HEK293 (cell line): ENCODE measurements around the gene BLVRA.
A peak's percentile ranks its signal among the peaks of the same experiment; 100 is the strongest.

Source experiments
- CTCF ChIA-PET: fragments of 350-600 bp; formaldehyde crosslinking; extraction: SDS; loops from one replicate; lab custom pipeline; 2021; ENCODE audit warnings: antibody characterized with exemption; lab: Yijun Ruan, JAX
- POLR2A ChIA-PET: fragments of 300-600 bp; formaldehyde crosslinking; extraction: SDS; loops from one replicate; lab custom pipeline; 2020; ENCODE audit warnings: antibody characterized with exemption, inconsistent platforms; lab: Yijun Ruan, JAX
- H3K27ac ChIP-seq: fragments of 200-500 bp; sonication (Bioruptor generic); 2 replicates; pipeline ENCODE4 v1.5.1; 2014; ENCODE audit warnings: low read depth, low read length, control low read depth, inconsistent platforms; ENCODE audit errors: extremely low read depth
- H3K36me3 ChIP-seq, 2 experiments: fragments of 200-500 bp in 1 of 2; sonication (Bioruptor generic) in 1 of 2; 1 replicate in 1 of 2; 2 replicates in 1 of 2; pipeline ENCODE4 v1.5.1; 2014 to 2017; ENCODE audit warnings: inconsistent platforms in 2 of 2, low read length in 2 of 2; ENCODE audit not compliant: control insufficient read depth in 2 of 2, insufficient read depth in 1 of 2
- H3K4me1 ChIP-seq: fragments of 200-500 bp; sonication (Bioruptor generic); 2 replicates; pipeline ENCODE4 v1.5.1; 2014; ENCODE audit warnings: mild to moderate bottlenecking, low read length, inconsistent platforms; ENCODE audit not compliant: control insufficient read depth, insufficient read depth
- H3K4me3 ChIP-seq: 2 replicates; pipeline ENCODE4 v1.5.1; 2011; ENCODE audit warnings: low read depth, mild to moderate bottlenecking, control low read depth, low read length, moderate library complexity
- H3K9me3 ChIP-seq: fragments of 200-500 bp; sonication (Bioruptor generic); 2 replicates; pipeline ENCODE4 v1.5.1; 2014; ENCODE audit warnings: low read depth, low read length, inconsistent platforms; ENCODE audit not compliant: control insufficient read depth, insufficient read depth
- ATF2 ChIP-seq: fragments of 450-650 bp; formaldehyde crosslinking; IDR thresholded peaks from 2 replicates; pipeline ENCODE4 v1.5.1; 2016; ENCODE audit warnings: missing biosample characterization, missing genetic modification characterization, low read depth
- GLIS2 ChIP-seq: fragments of 450-650 bp; formaldehyde crosslinking; IDR thresholded peaks from 2 replicates; pipeline ENCODE4 v1.5.1; 2016; ENCODE audit warnings: missing biosample characterization, missing genetic modification characterization
- KLF7 ChIP-seq: fragments of 450-650 bp; formaldehyde crosslinking; IDR thresholded peaks from 2 replicates; pipeline ENCODE4 v1.5.1; 2016; ENCODE audit warnings: missing biosample characterization, missing genetic modification characterization, borderline replicate concordance
- OSR2 ChIP-seq: fragments of 450-650 bp; formaldehyde crosslinking; IDR thresholded peaks from 2 replicates; pipeline ENCODE4 v1.5.1; 2016; ENCODE audit warnings: missing biosample characterization, missing genetic modification characterization
- WT1 ChIP-seq: fragments of 450-650 bp; formaldehyde crosslinking; IDR thresholded peaks from 2 replicates; pipeline ENCODE4 v1.5.1; 2016; ENCODE audit warnings: missing biosample characterization, missing genetic modification characterization
- YY1 ChIP-seq: fragments of 450-650 bp; formaldehyde crosslinking; IDR thresholded peaks from 2 replicates; pipeline ENCODE4 v1.5.1; 2018; ENCODE audit warnings: missing biosample characterization, missing genetic modification characterization
- ZBTB20 ChIP-seq: fragments of 450-650 bp; formaldehyde crosslinking; IDR thresholded peaks from 2 replicates; pipeline ENCODE4 v1.5.1; 2016; ENCODE audit warnings: missing biosample characterization, missing genetic modification characterization
- ZBTB7A ChIP-seq: fragments of 450-650 bp; formaldehyde crosslinking; IDR thresholded peaks from 2 replicates; pipeline ENCODE4 v1.5.1; 2016; ENCODE audit warnings: low read depth, missing biosample characterization, missing genetic modification characterization
- ZEB2 ChIP-seq: fragments of 450-650 bp; formaldehyde crosslinking; IDR thresholded peaks from 2 replicates; pipeline ENCODE4 v1.5.1; 2016; ENCODE audit warnings: missing biosample characterization, missing genetic modification characterization
- ZNF112 ChIP-seq: fragments of 450-650 bp; formaldehyde crosslinking; IDR thresholded peaks from 2 replicates; pipeline ENCODE4 v1.5.0; 2017; ENCODE audit warnings: missing biosample characterization, missing genetic modification characterization
- ZNF175 ChIP-seq: fragments of 450-650 bp; formaldehyde crosslinking; IDR thresholded peaks from 2 replicates; pipeline ENCODE4 v1.5.1; 2016; ENCODE audit warnings: missing biosample characterization, missing genetic modification characterization
- ZNF19 ChIP-seq: fragments of 450-650 bp; formaldehyde crosslinking; IDR thresholded peaks from 2 replicates; pipeline ENCODE4; 2016; ENCODE audit warnings: missing biosample characterization, missing genetic modification characterization, low read depth
- ZNF202 ChIP-seq: fragments of 450-650 bp; formaldehyde crosslinking; IDR thresholded peaks from 2 replicates; pipeline ENCODE4 v1.5.1; 2016; ENCODE audit warnings: missing biosample characterization, missing genetic modification characterization, borderline replicate concordance
- ZNF266 ChIP-seq: fragments of 450-650 bp; formaldehyde crosslinking; IDR thresholded peaks from 2 replicates; pipeline ENCODE4 v1.5.1; 2016; ENCODE audit warnings: missing biosample characterization, missing genetic modification characterization, low read depth
- ZNF302 ChIP-seq: fragments of 450-650 bp; formaldehyde crosslinking; IDR thresholded peaks from 2 replicates; pipeline ENCODE4 v1.5.1; 2016; ENCODE audit warnings: missing biosample characterization, missing genetic modification characterization, low read depth
- ZNF350 ChIP-seq: fragments of 450-650 bp; formaldehyde crosslinking; IDR thresholded peaks from 2 replicates; pipeline ENCODE4 v1.5.0; 2017; ENCODE audit warnings: missing biosample characterization, mild to moderate bottlenecking, missing genetic modification characterization
- ZNF362 ChIP-seq: fragments of 450-650 bp; formaldehyde crosslinking; IDR thresholded peaks from 2 replicates; pipeline ENCODE4 v1.5.1; 2016; ENCODE audit warnings: missing biosample characterization, missing genetic modification characterization
- ZNF394 ChIP-seq: fragments of 450-650 bp; formaldehyde crosslinking; IDR thresholded peaks from 2 replicates; pipeline ENCODE4 v1.5.1; 2016; ENCODE audit warnings: missing biosample characterization, missing genetic modification characterization, mild to moderate bottlenecking, moderate library complexity, borderline replicate concordance
- ZNF404 ChIP-seq: fragments of 450-650 bp; formaldehyde crosslinking; IDR thresholded peaks from 2 replicates; pipeline ENCODE4 v1.5.1; 2017; ENCODE audit warnings: missing biosample characterization, missing genetic modification characterization
- ZNF48 ChIP-seq: fragments of 450-650 bp; formaldehyde crosslinking; IDR thresholded peaks from 2 replicates; pipeline ENCODE4 v1.5.1; 2016; ENCODE audit warnings: missing biosample characterization, missing genetic modification characterization
- ZNF626 ChIP-seq: fragments of 450-650 bp; sonication (Bioruptor Pico); formaldehyde crosslinking; IDR thresholded peaks from 2 replicates; pipeline ENCODE4 v1.5.1; 2018; ENCODE audit warnings: missing biosample characterization, missing genetic modification characterization, inconsistent platforms
- ZNF704 ChIP-seq: fragments of 450-650 bp; formaldehyde crosslinking; IDR thresholded peaks from 2 replicates; pipeline ENCODE4 v1.5.1; 2016; ENCODE audit warnings: missing biosample characterization, missing genetic modification characterization
- ZNF76 ChIP-seq: fragments of 450-650 bp; formaldehyde crosslinking; IDR thresholded peaks from 2 replicates; pipeline ENCODE4; 2016; ENCODE audit warnings: low read depth, missing biosample characterization, missing genetic modification characterization, borderline replicate concordance
- ZNF843 ChIP-seq: fragments of 450-650 bp; formaldehyde crosslinking; IDR thresholded peaks from 2 replicates; pipeline ENCODE4 v1.5.1; 2016; ENCODE audit warnings: missing biosample characterization, missing genetic modification characterization
- TF ChIP-seq, protein P1 (sequence below): fragments of 450-650 bp; formaldehyde crosslinking; IDR thresholded peaks from 2 replicates; pipeline ENCODE4 v1.5.1; 2016; ENCODE audit warnings: missing biosample characterization, missing genetic modification characterization

The BLVRA gene

DNA sequence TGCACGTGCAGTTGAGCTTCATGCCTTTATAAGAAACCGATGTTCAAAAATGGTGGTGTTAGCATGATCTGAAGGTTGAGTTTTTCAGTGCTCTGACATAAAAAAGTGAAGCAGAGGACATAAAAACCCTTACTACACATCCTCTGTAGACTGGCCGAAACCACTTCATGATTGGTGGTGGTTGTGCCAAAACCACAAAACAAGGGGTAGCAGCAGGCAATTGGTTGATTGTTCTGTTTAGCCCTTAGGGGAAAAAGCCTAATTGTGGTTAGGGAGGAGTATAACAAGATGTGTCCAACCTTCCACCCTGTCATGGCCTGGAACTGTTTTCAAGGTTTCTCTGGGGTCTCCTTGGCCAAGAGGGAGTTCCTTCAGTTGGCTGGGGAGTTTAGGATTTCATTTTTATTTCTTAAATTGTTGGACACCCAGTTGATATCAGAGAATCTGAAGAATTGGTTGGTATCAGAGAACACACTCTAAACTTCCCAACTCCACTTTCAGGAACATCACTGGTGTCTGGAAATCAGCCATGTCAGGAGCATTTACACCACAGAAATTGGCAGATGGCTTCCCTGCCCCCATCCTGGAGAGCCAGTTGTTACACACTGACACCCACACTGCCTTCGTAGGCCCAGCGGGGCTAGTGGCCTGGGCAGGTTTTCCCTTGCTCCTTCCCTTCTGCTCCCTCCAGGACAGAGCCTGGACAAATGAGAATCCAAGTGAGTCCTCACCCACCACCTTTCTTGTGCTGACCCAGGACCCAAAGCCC lies 92.1 kb downstream of the BLVRA start:
- CTCF ChIA-PET: interaction anchor here (0.9 to 1.5 kb wide), 3 partner anchors 11 to 121 kb away, joined by 4 to 10 read pairs (median 5); no protein-coding TSS in a partner anchor
- Histone ChIP-seq H3K9me3 (no peaks in the 10 kb centered on the region), H3K27ac (no peak overlapping the region), H3K4me1 (no peaks in the 10 kb centered on the region), H3K36me3 (no peaks in the 10 kb centered on the region), H3K4me3 (no peak overlapping the region)
- POLR2A ChIA-PET: no interaction called here
- TF ChIP-seq WT1 (tag by site-specific recombination) (no peak), ZNF404 (tag by site-specific recombination) (no peak), ZNF48 (tag by site-specific recombination) (no peak), ZNF19 (tag by site-specific recombination) (no peak), GLIS2 (tag by site-specific recombination) (no peak), ZNF112 (tag by site-specific recombination) (peak; percentile 96), KLF7 (no peak), ZNF350 (tag by site-specific recombination) (no peak)

DNA sequence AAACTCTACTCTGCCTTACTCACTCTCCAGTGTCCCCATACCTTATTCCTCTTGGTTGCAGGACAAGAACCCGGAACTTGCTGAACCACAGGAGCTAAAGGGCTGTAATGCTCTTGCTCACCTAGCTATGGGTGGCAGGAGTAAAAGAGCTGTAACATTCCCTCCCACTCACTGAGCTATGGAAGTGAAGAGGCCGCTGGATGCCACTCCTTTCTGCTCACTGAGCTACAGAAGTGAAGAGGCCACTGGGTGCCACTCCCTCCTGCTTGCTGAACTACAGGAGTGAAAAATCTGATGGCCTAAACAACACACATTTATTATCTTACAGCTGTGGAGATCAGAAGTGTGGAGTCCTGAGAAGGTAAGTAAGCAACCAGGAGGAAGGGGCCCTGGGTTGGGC lies 93.3 kb downstream of the BLVRA start:
- POLR2A ChIA-PET: no interaction called here
- Histone ChIP-seq H3K9me3 (no peaks in the 10 kb centered on the region), H3K4me3 (no peak overlapping the region), H3K36me3 (no peaks in the 10 kb centered on the region)
- no peak for TF ChIP-seq YY1 (tag by site-specific recombination)
- TF ChIP-seq ZBTB20: no peak
- TF ChIP-seq ZBTB7A (tag by site-specific recombination): no peak
- no peak for TF ChIP-seq ATF2 (tag by site-specific recombination)
- TF ChIP-seq ZNF626 (tag by site-specific recombination): no peak
- no peak for TF ChIP-seq ZNF266 (tag by site-specific recombination)
- no peak for TF ChIP-seq OSR2 (tag by site-specific recombination)
- no peak for TF ChIP-seq ZNF704 (tag by site-specific recombination)
- no peak for TF ChIP-seq ZNF302 (tag by site-specific recombination)
- no peak for TF ChIP-seq ZNF202 (tag by site-specific recombination)
- no peak for TF ChIP-seq ZNF76
- TF ChIP-seq ZEB2 (tag by site-specific recombination): no peak
- TF ChIP-seq, protein P1, sequence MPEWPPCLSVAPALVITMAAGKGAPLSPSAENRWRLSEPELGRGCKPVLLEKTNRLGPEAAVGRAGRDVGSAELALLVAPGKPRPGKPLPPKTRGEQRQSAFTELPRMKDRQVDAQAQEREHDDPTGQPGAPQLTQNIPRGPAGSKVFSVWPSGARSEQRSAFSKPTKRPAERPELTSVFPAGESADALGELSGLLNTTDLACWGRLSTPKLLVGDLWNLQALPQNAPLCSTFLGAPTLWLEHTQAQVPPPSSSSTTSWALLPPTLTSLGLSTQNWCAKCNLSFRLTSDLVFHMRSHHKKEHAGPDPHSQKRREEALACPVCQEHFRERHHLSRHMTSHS (tag by site-specific recombination): no peak
- no peak for TF ChIP-seq ZNF843 (tag by site-specific recombination)
- no peak for TF ChIP-seq ZNF394
- TF ChIP-seq ZNF350 (tag by site-specific recombination): no peak
- no peak for TF ChIP-seq ZNF175
- TF ChIP-seq ZNF362 (tag by site-specific recombination): no peak
- TF ChIP-seq, all 188 proteins: peak for 0
- no peak overlapping the region for H3K27ac ChIP-seq
- H3K4me1 ChIP-seq: no peaks in the 10 kb centered on the region
- CTCF ChIA-PET: interaction anchor here (0.9 to 1.5 kb wide), 2 partner anchors 12 to 122 kb away, joined by 5 to 10 read pairs; no protein-coding TSS in a partner anchor
